Panc1 (cell line): ENCODE results near the gene ANKLE2. TPM values are rescaled to one million over a fixed set of nuclear protein-coding genes. Genes with fewer than 3 reads are reported as not detected.

Experiments used
- ATAC-seq: fragments of 200-7000 bp; cut with Tn5 transposase; 2 replicates; pipeline ENCODE4 v1.9.1; 2020; ENCODE audit warnings: mild to moderate bottlenecking, moderate library complexity
- BruUV-seq: library from RNA; stranded (reverse); fragments of 400-500 nt; replicated peaks from 2 replicates; lab custom pipeline; 2021; lab: Mats Ljungman, UMichigan
- CTCF ChIA-PET: fragments of 300-600 bp; sonication (Branson Sonifier 250); formaldehyde crosslinking; loops from one replicate; lab custom pipeline; 2022; ENCODE audit warnings: antibody characterized with exemption; lab: Charles Lee
- POLR2A ChIA-PET: fragments of 300-600 bp; sonication (Branson Sonifier 250); formaldehyde crosslinking; loops from one replicate; lab custom pipeline; 2022; ENCODE audit warnings: antibody characterized with exemption; lab: Charles Lee
- DNase-seq: peaks from one replicate; pipeline ENCODE4 v3.0.0-alpha.2; 2010; ENCODE audit warnings: low read depth, low spot score
- H3K27ac ChIP-seq: 2 replicates; pipeline ENCODE4 v1.5.1; 2011; ENCODE audit warnings: mild to moderate bottlenecking, low read length, inconsistent platforms
- H3K27me3 ChIP-seq: fragments of 200-500 bp; sonication (Bioruptor generic); 2 replicates; pipeline ENCODE4 v1.6.0; 2014; ENCODE audit warnings: low read length, inconsistent platforms; ENCODE audit not compliant: control insufficient read depth, insufficient read depth
- H3K36me3 ChIP-seq: fragments of 200-500 bp; sonication (Bioruptor generic); 2 replicates; pipeline ENCODE4 v1.5.1; 2014; ENCODE audit warnings: inconsistent platforms, mild to moderate bottlenecking, low read length, moderate library complexity; ENCODE audit not compliant: control insufficient read depth, insufficient read depth
- H3K4me1 ChIP-seq: 2 replicates; pipeline ENCODE4 v1.5.1; 2011; ENCODE audit warnings: inconsistent platforms, mild to moderate bottlenecking, low read length, moderate library complexity; ENCODE audit not compliant: control insufficient read depth, insufficient read depth
- H3K4me3 ChIP-seq, 2 experiments: 2 replicates each; pipeline ENCODE4 v1.5.1; 2011 to 2012; ENCODE audit warnings: low read depth in 2 of 2, low read length in 2 of 2, mild to moderate bottlenecking in 2 of 2, inconsistent platforms in 1 of 2, moderate library complexity in 1 of 2
- H3K9me3 ChIP-seq: fragments of 200-500 bp; sonication (Bioruptor generic); 2 replicates; pipeline ENCODE4 v1.5.1; 2014; ENCODE audit warnings: low read depth, mild to moderate bottlenecking, inconsistent platforms, low read length, moderate library complexity; ENCODE audit not compliant: control insufficient read depth, insufficient read depth
- POLR2AphosphoS5 ChIP-seq: IDR thresholded peaks from 2 replicates; pipeline ENCODE4 v1.6.1; 2012; ENCODE audit warnings: mild to moderate bottlenecking, low read depth, low read length, moderate library complexity
- SIN3A ChIP-seq: IDR thresholded peaks from 2 replicates; pipeline ENCODE4 v1.6.1; 2012; ENCODE audit warnings: low read depth, mild to moderate bottlenecking, low read length, moderate library complexity, borderline replicate concordance; ENCODE audit not compliant: insufficient read depth
- TCF7L2 ChIP-seq: IDR thresholded peaks from 2 replicates; pipeline ENCODE4 v1.6.1; 2011; ENCODE audit warnings: mild to moderate bottlenecking, low read depth, low read length, inconsistent platforms
- in situ Hi-C: cut with HindIII; loops from 2 replicates; pipeline ENCODE4 v1.10.0; 2016; ENCODE audit warnings: low sequenced_read_pairs, low pct_unique_long_range_greater_than_20kb
- intact Hi-C: fragments of 100-400 bp; cut with micrococcal nuclease; formaldehyde crosslinking; loops from one replicate; pipeline ENCODE4 v1.10.0; 2022; ENCODE audit not compliant: unreplicated experiment
- total RNA-seq: library from RNA; stranded (reverse); gene quantifications from one replicate; pipeline ENCODE4 v1.2.1, GENCODE V29; 2021; ENCODE audit not compliant: unreplicated experiment
- TF ChIP-seq, protein P1 (sequence below), 2 experiments: IDR thresholded peaks; 2 replicates each; pipeline ENCODE4 v1.6.1; 2011 to 2012; ENCODE audit warnings: low read depth in 2 of 2, control low read depth in 1 of 2, low read length in 1 of 2, mild to moderate bottlenecking in 1 of 2, moderate library complexity in 1 of 2; ENCODE audit not compliant: insufficient read depth in 1 of 2
- TF ChIP-seq, protein P2 (sequence below): fragments of 450-650 bp; IDR thresholded peaks from 2 replicates; pipeline ENCODE4 v1.5.1; 2017; ENCODE audit warnings: mild to moderate bottlenecking

The ANKLE2 gene
- total RNA-seq, 1 experiment from 2014 or later = 88.7 TPM

DNA sequence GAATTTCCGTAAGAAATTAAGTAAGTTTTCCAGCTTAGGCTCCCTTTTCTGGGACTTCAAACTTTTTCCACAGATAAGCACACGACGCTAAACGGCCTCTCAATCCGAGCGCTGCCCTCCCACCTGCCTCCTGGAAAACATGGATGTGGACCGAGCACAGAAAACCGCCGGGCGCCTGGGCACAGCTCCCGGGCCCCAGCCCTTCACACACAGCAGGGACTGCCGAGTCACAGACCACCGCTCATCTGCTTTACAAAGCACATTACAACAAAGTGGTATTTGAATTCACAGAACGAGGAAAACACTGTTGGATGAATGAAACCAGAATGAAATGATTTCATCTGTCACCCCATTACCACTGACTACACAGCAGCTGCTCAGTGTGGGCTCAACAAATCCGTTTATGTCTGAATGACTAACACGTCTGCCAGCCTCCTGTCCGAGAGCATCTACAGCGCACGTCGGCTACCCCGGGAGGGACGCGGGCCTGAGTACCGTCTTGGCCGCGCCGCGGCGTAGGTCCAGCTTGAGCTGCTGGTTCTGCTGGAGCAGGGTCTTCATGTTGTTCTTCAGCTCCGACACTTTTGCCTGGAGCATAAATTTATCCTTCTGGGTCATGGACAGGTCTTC is 13.1 kb upstream of the ANKLE2 start:
- Histone ChIP-seq H3K9me3 (no peaks in the 10 kb centered on the region), H3K27ac (no peak overlapping the region), H3K36me3 (peaks cover 16% of the 10 kb centered on the region), H3K4me3 (no peak overlapping the region), H3K4me1 (no peaks in the 10 kb centered on the region), H3K27me3 (no peaks in the 10 kb centered on the region)
- POLR2A ChIA-PET = no interaction called here
- intact Hi-C loops = no loop called here
- no TSS peak for BruUV-seq
- CTCF ChIA-PET = no interaction called here
- ATAC-seq = no peak
- DNase-seq = no peak
- in situ Hi-C loops = no loop called here
- TF ChIP-seq, protein P1, sequence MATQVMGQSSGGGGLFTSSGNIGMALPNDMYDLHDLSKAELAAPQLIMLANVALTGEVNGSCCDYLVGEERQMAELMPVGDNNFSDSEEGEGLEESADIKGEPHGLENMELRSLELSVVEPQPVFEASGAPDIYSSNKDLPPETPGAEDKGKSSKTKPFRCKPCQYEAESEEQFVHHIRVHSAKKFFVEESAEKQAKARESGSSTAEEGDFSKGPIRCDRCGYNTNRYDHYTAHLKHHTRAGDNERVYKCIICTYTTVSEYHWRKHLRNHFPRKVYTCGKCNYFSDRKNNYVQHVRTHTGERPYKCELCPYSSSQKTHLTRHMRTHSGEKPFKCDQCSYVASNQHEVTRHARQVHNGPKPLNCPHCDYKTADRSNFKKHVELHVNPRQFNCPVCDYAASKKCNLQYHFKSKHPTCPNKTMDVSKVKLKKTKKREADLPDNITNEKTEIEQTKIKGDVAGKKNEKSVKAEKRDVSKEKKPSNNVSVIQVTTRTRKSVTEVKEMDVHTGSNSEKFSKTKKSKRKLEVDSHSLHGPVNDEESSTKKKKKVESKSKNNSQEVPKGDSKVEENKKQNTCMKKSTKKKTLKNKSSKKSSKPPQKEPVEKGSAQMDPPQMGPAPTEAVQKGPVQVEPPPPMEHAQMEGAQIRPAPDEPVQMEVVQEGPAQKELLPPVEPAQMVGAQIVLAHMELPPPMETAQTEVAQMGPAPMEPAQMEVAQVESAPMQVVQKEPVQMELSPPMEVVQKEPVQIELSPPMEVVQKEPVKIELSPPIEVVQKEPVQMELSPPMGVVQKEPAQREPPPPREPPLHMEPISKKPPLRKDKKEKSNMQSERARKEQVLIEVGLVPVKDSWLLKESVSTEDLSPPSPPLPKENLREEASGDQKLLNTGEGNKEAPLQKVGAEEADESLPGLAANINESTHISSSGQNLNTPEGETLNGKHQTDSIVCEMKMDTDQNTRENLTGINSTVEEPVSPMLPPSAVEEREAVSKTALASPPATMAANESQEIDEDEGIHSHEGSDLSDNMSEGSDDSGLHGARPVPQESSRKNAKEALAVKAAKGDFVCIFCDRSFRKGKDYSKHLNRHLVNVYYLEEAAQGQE (IDR thresholded peaks at IDR 0.05; ENCODE audit: insufficient read depth in 1 of 2, low read depth in 2 of 2, low read length in 1 of 2) = no peak
- TF ChIP-seq POLR2AphosphoS5 (no peak), TCF7L2 (no peak), SIN3A (no peak)
- TF ChIP-seq, protein P2, sequence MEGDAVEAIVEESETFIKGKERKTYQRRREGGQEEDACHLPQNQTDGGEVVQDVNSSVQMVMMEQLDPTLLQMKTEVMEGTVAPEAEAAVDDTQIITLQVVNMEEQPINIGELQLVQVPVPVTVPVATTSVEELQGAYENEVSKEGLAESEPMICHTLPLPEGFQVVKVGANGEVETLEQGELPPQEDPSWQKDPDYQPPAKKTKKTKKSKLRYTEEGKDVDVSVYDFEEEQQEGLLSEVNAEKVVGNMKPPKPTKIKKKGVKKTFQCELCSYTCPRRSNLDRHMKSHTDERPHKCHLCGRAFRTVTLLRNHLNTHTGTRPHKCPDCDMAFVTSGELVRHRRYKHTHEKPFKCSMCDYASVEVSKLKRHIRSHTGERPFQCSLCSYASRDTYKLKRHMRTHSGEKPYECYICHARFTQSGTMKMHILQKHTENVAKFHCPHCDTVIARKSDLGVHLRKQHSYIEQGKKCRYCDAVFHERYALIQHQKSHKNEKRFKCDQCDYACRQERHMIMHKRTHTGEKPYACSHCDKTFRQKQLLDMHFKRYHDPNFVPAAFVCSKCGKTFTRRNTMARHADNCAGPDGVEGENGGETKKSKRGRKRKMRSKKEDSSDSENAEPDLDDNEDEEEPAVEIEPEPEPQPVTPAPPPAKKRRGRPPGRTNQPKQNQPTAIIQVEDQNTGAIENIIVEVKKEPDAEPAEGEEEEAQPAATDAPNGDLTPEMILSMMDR = no peak

DNA sequence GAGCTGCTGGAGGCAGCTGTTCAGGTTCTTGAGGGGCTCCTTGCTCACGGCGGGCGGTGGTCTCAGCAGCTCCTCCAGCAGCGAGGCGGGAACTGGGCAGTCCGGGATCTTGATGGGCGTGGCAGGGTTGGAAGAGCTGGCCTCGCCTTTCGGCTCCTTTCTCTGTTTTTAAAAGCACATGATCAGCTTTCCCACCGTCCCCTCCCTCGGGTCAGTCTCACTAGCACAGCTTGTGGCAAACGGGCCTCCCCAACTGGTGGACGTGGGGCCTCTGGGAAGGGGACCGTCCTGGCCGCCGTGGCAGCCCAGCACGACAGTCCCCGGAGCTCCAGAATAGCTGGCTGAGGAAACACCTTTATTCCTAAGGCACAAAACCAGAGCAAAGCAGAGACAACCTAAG is 12.5 kb upstream of the ANKLE2 start:
- ChIA-PET POLR2A (no interaction called here), CTCF (no interaction called here)
- no peaks in the 10 kb centered on the region for H3K27me3 ChIP-seq
- H3K36me3 ChIP-seq = peaks cover 16% of the 10 kb centered on the region
- H3K27ac ChIP-seq = no peak overlapping the region
- DNase-seq (no peak), ATAC-seq (no peak)
- H3K9me3 ChIP-seq = no peaks in the 10 kb centered on the region
- in situ Hi-C loops = no loop called here
- TF ChIP-seq SIN3A = no peak
- no peak for TF ChIP-seq POLR2AphosphoS5
- H3K4me3 ChIP-seq = no peak overlapping the region
- intact Hi-C loops = no loop called here
- BruUV-seq = no TSS peak
- H3K4me1 ChIP-seq = no peaks in the 10 kb centered on the region
